GM21447 (cell line): ENCODE results near the gene ENAM.
"Not testable (repeated sequence)": the region's sequence is repeated elsewhere in the genome, so short reads cannot be mapped to it uniquely, and the experiment has no call there.

Experiments used
- ATAC-seq: cut with Tn5 transposase; IDR thresholded peaks from one replicate; pipeline ENCODE4 v1.9.1; 2021; ENCODE audit not compliant: unreplicated experiment

The ENAM gene

GRCh38 chr4:70674191-70674590 lies 45.6 kb downstream of the ENAM start:
- ATAC-seq, result no peak

GRCh38 chr4:70674731-70675130 lies 46.2 kb downstream of the ENAM start:
- no peak for ATAC-seq

- no peak for ATAC-seq
These were observed 48.1 kb downstream of the ENAM start for GRCh38 chr4:70676554-70677090.

GRCh38 chr4:70678383-70678999 lies 49.9 kb downstream of the ENAM start:
- peak; percentile 70 for ATAC-seq

- ATAC-seq, result no peak
These were observed 52.4 kb downstream of the ENAM start for GRCh38 chr4:70680934-70681333.

- peak; percentile 40 for ATAC-seq
These were observed 53.2 kb downstream of the ENAM start for GRCh38 chr4:70681704-70682103.

- peak; percentile 1 for ATAC-seq
These were observed 53.6 kb downstream of the ENAM start for GRCh38 chr4:70682142-70682541.

GRCh38 chr4:70687392-70687791 lies 58.8 kb downstream of the ENAM start:
- ATAC-seq, result peak; percentile 4

- ATAC-seq, result peak; percentile 89
These were observed 59.6 kb downstream of the ENAM start, which contains the start of gene UTP3 for GRCh38 chr4:70687821-70688794. TSS of gene UTP3 (plus strand) at chr4:70688532. CDS start at chr4:70688678, 146 bp downstream.

GRCh38 chr4:70688795-70689231 lies 60.3 kb downstream of the ENAM start:
- ATAC-seq, result peak; percentile 4

GRCh38 chr4:70691661-70692060 lies 63.1 kb downstream of the ENAM start:
- ATAC-seq, result no peak

- ATAC-seq, result not testable (repeated sequence)
These were observed 66.1 kb downstream of the ENAM start for GRCh38 chr4:70694633-70695032.
